HG02798 (cell line): ENCODE data around the gene EPAS1.

Source experiments
- ATAC-seq: cut with Tn5 transposase; IDR thresholded peaks from one replicate; pipeline ENCODE4 v1.9.1; 2021; ENCODE audit warnings: mild to moderate bottlenecking; ENCODE audit not compliant: unreplicated experiment, poor library complexity

The EPAS1 gene

GRCh38 chr2:46317094-46317486 lies 19.9 kb downstream of the EPAS1 start:
- ATAC-seq = no peak

GRCh38 chr2:46318579-46319460 lies 21.6 kb downstream of the EPAS1 start:
- ATAC-seq = no peak

GRCh38 chr2:46319711-46320110 lies 22.5 kb downstream of the EPAS1 start:
- ATAC-seq = no peak

GRCh38 chr2:46320141-46320567 lies 22.9 kb downstream of the EPAS1 start:
- no peak for ATAC-seq

GRCh38 chr2:46323730-46324129 lies 26.5 kb downstream of the EPAS1 start:
- no peak for ATAC-seq

- no peak for ATAC-seq
These were observed 28.1 kb downstream of the EPAS1 start for GRCh38 chr2:46325182-46325928.

GRCh38 chr2:46326231-46326980 lies 29.2 kb downstream of the EPAS1 start:
- ATAC-seq = no peak

- no peak for ATAC-seq
These were observed 30.4 kb downstream of the EPAS1 start for GRCh38 chr2:46327627-46328026.

- ATAC-seq = no peak
These were observed 31.1 kb downstream of the EPAS1 start for GRCh38 chr2:46328291-46328690.

GRCh38 chr2:46328829-46329228 lies 31.6 kb downstream of the EPAS1 start:
- no peak for ATAC-seq

GRCh38 chr2:46329340-46329739 lies 32.1 kb downstream of the EPAS1 start:
- ATAC-seq = no peak

- ATAC-seq = no peak
These were observed 32.9 kb downstream of the EPAS1 start for GRCh38 chr2:46329803-46330775.

GRCh38 chr2:46331109-46331766 lies 34.0 kb downstream of the EPAS1 start:
- no peak for ATAC-seq

GRCh38 chr2:46332686-46333281 lies 35.6 kb downstream of the EPAS1 start:
- ATAC-seq = no peak

- no peak for ATAC-seq
These were observed 36.7 kb downstream of the EPAS1 start for GRCh38 chr2:46333912-46334311.

- no peak for ATAC-seq
These were observed 37.4 kb downstream of the EPAS1 start for GRCh38 chr2:46334389-46335271.

GRCh38 chr2:46335391-46336282 lies 38.4 kb downstream of the EPAS1 start:
- no peak for ATAC-seq
